MM.1S (cell line): ENCODE data around the gene CD58.

Experiments used
- DNase-seq: peaks from one replicate; pipeline ENCODE4 v3.0.0-alpha.2; 2015
- H2AFZ ChIP-seq: fragments of 300-600 bp; sonication (generic); 2 replicates; pipeline ENCODE4 v1.6.0; 2016; ENCODE audit warnings: antibody characterized with exemption, low read length
- H3F3A ChIP-seq: fragments of 300-600 bp; sonication (generic); 2 replicates; pipeline ENCODE4 v1.6.1; 2016; ENCODE audit warnings: mild to moderate bottlenecking, antibody characterized with exemption, low read length, moderate library complexity, mixed read lengths; ENCODE audit not compliant: insufficient read depth
- H3K27ac ChIP-seq: fragments of 300-600 bp; sonication (generic); 2 replicates; pipeline ENCODE4 v1.5.1; 2016; ENCODE audit warnings: mild to moderate bottlenecking, low read length
- H3K27me3 ChIP-seq: fragments of 300-600 bp; sonication (generic); replicated peaks from 2 replicates; pipeline ENCODE4 v1.6.0; 2016; ENCODE audit warnings: low read length; ENCODE audit not compliant: insufficient read depth
- H3K36me3 ChIP-seq: fragments of 300-600 bp; sonication (generic); replicated peaks from 2 replicates; pipeline ENCODE4 v1.6.1; 2016; ENCODE audit warnings: mild to moderate bottlenecking, low read length, mixed read lengths; ENCODE audit not compliant: insufficient read depth
- H3K4me1 ChIP-seq: fragments of 300-600 bp; sonication (generic); 2 replicates; pipeline ENCODE4 v1.6.1; 2016; ENCODE audit warnings: low read length, mixed read lengths
- H3K4me2 ChIP-seq: fragments of 300-600 bp; sonication (generic); 2 replicates; pipeline ENCODE4 v1.6.0; 2016; ENCODE audit warnings: low read depth, low read length
- H3K4me3 ChIP-seq: fragments of 300-600 bp; sonication (generic); 2 replicates; pipeline ENCODE4 v1.5.1; 2016; ENCODE audit warnings: low read length, mixed read lengths
- H3K79me2 ChIP-seq: fragments of 300-600 bp; sonication (generic); 2 replicates; pipeline ENCODE4 v1.6.1; 2016; ENCODE audit warnings: mixed run types, low read length, mixed read lengths
- H3K9ac ChIP-seq: fragments of 300-600 bp; sonication (generic); 2 replicates; pipeline ENCODE4 v1.6.1; 2016; ENCODE audit warnings: low read length, mixed read lengths
- H3K9me2 ChIP-seq: fragments of 300-600 bp; sonication (generic); replicated peaks from 2 replicates; pipeline ENCODE4 v1.6.1; 2016; ENCODE audit warnings: mild to moderate bottlenecking, low read length, mixed read lengths; ENCODE audit not compliant: insufficient read depth
- H3K9me3 ChIP-seq: fragments of 300-600 bp; sonication (generic); replicated peaks from 2 replicates; pipeline ENCODE4 v1.6.1; 2016; ENCODE audit warnings: mild to moderate bottlenecking, low read length, mixed read lengths; ENCODE audit not compliant: insufficient read depth
- H4K20me1 ChIP-seq: fragments of 300-600 bp; sonication (generic); 2 replicates; pipeline ENCODE4 v1.6.1; 2016; ENCODE audit warnings: mild to moderate bottlenecking, low read length, moderate library complexity, mixed read lengths; ENCODE audit not compliant: insufficient read depth
- CTCF ChIP-seq: fragments of 300-600 bp; sonication (generic); IDR thresholded peaks from 2 replicates; pipeline ENCODE4 v1.5.1; 2016; ENCODE audit warnings: antibody characterized with exemption, low read length, mixed read lengths
- EZH2 ChIP-seq: fragments of 300-600 bp; sonication (generic); optimal IDR thresholded peaks from 2 replicates; pipeline ENCODE3; 2017; ENCODE audit warnings: low read depth, mild to moderate bottlenecking, antibody characterized with exemption, low read length, mixed read lengths
- EZH2phosphoT487 ChIP-seq: fragments of 300-600 bp; sonication (generic); IDR thresholded peaks from 2 replicates; pipeline ENCODE4 v1.6.1; 2018; ENCODE audit warnings: antibody characterized with exemption, low read length

CD58 gene

DNA sequence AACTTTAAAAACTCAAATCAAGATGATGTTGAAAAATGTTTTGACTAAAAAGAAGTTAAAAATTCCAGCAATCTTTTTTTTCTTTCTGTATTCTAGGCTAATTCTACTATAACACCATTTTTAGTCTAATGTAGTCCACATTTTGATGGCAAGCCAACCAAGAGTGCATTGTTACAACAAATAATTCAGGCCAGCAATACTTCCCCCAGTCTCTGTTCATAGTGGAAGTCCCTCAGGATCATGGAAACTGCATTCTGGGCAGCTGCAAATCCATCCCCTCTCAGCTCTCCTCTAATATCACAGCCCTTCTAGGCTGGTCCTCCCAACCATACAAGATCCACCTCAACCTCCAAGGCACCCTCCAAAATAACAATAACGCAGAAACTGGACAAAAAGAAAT lies 7.8 kb upstream of the CD58 start:
- Histone ChIP-seq H3K9me3 (no peaks in the 10 kb centered on the region), H2AFZ (no peak overlapping the region), H3K4me2 (no peak overlapping the region), H4K20me1 (no peaks in the 10 kb centered on the region), H3K79me2 (no peaks in the 10 kb centered on the region), H3K4me1 (no peaks in the 10 kb centered on the region), H3K27me3 (no peaks in the 10 kb centered on the region), H3F3A (no peaks in the 10 kb centered on the region), H3K4me3 (no peak overlapping the region), H3K27ac (no peak overlapping the region), H3K36me3 (no peaks in the 10 kb centered on the region), H3K9me2 (no peaks in the 10 kb centered on the region), H3K9ac (no peak overlapping the region)
- TF ChIP-seq CTCF (no peak), EZH2 (no peak), EZH2phosphoT487 (no peak)
- DNase-seq, result no peak

DNA sequence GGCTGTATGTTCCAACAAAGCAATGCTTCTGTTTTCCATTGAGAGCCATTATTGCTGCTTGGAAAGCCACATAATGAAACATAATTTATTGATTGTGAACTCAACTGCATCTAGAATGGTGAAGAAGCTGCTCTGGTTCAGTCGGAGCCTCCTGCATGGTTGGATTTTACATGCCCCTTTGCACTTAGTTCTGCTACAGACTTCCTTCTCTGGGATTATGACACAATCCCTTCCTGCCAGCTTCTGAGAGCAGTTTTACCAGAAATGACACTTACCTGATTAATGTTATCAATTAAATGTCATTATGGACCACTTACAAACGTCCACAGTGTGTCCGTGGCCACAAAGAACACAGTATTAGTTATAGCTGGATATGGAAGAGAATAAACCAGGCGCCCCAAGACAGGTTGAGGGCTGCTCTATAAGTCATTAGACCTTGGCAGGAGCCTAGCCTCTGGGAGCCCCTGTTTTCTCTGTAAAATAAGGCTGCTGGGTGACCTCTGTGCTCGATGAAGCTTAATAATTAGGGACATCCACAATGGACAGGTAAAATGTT lies 7.0 kb upstream of the CD58 start:
- Histone ChIP-seq H3K4me1 (no peaks in the 10 kb centered on the region), H3K27ac (no peak overlapping the region), H3K9me3 (no peaks in the 10 kb centered on the region), H3K27me3 (no peaks in the 10 kb centered on the region), H3K79me2 (no peaks in the 10 kb centered on the region), H3K36me3 (no peaks in the 10 kb centered on the region), H2AFZ (no peak overlapping the region), H3K9ac (no peak overlapping the region), H3K4me3 (no peak overlapping the region), H3F3A (no peaks in the 10 kb centered on the region), H4K20me1 (no peaks in the 10 kb centered on the region), H3K9me2 (no peaks in the 10 kb centered on the region), H3K4me2 (no peak overlapping the region)
- no peak for DNase-seq
- TF ChIP-seq EZH2phosphoT487, result no peak
- no peak for TF ChIP-seq EZH2
- no peak for TF ChIP-seq CTCF

DNA sequence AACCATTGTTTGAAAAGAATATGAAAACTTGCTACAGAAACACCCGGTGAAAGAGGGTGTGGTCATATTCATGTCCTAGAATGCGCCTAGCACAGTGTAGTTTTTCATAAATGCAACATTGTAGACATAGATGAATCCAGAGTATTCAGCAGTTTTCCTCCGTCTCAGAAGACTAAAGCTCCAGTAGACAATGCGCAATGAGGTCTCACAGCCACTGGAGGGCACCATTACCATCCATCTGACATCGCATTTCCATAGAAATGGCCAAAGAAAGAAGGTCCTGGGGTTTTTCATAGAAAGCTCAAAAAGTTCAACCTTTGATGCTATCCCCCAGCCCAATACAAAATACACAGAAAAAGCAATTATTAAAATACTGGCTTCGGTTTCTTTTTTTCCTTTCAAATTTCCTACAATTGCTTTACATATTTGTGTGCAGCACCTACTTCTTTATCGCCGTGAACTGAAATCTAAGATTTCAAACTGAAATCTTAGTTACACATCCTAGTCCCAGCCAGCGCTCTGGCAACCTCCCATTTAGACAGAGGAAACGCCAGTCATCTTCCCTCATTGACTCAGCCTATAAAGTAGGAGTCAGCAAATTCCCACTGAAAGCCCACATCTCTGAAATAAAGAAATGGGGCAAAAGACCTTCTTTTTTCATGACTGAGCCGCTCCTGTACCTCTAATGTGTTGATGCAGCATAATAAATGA lies 3.9 kb upstream of the CD58 start:
- H3K27ac ChIP-seq, result no peak overlapping the region
- 0 out of 2 replicates have a peak, but pooled peaks cover 3% of the 10 kb centered on the region for H3F3A ChIP-seq
- no peak overlapping the region for H2AFZ ChIP-seq
- no peaks in the 10 kb centered on the region for H3K36me3 ChIP-seq
- H3K9ac ChIP-seq, result no peak overlapping the region
- no peaks in the 10 kb centered on the region for H3K4me1 ChIP-seq
- H3K4me2 ChIP-seq, result no peak overlapping the region
- no peak overlapping the region for H3K4me3 ChIP-seq
- DNase-seq, result peak; percentile 36
- H4K20me1 ChIP-seq, result no peaks in the 10 kb centered on the region
- H3K9me3 ChIP-seq, result no peaks in the 10 kb centered on the region
- no peaks in the 10 kb centered on the region for H3K27me3 ChIP-seq
- TF ChIP-seq CTCF (peak; percentile 64), EZH2 (no peak)
- no peaks in the 10 kb centered on the region for H3K9me2 ChIP-seq
- H3K79me2 ChIP-seq, result peaks cover 9% of the 10 kb centered on the region
